Mesothelial cell of epicardium (in vitro differentiated cells): Measurements from ENCODE around the gene HUWE1. TPM values are rescaled to one million over a fixed set of nuclear protein-coding genes. Genes with fewer than 3 reads are reported as not detected.

ENCODE experiments used
- DNase-seq, 2 experiments: peaks; one replicate each; pipeline ENCODE4 v3.0.0; 2021; ENCODE audit warnings: low spot score in 2 of 2; ENCODE audit not compliant: unreplicated experiment in 2 of 2
- H3K27ac Mint-ChIP-seq: 2 replicates; pipeline ENCODE4 v1.8.0; 2021; ENCODE audit warnings: mixed read lengths
- H3K27me3 Mint-ChIP-seq: 2 replicates; pipeline ENCODE4 v1.8.0; 2021; ENCODE audit warnings: low read depth, mixed read lengths
- H3K36me3 Mint-ChIP-seq: 2 replicates; pipeline ENCODE4 v1.8.0; 2021; ENCODE audit warnings: mixed read lengths
- H3K4me1 Mint-ChIP-seq: 2 replicates; pipeline ENCODE4 v1.8.0; 2021; ENCODE audit warnings: mixed read lengths
- H3K4me3 Mint-ChIP-seq: 2 replicates; pipeline ENCODE4 v1.8.0; 2021; ENCODE audit warnings: mild to moderate bottlenecking, moderate library complexity, mixed read lengths
- H3K9me3 Mint-ChIP-seq: 2 replicates; pipeline ENCODE4 v1.8.0; 2021; ENCODE audit warnings: mixed read lengths
- CTCF ChIP-seq: fragments of 200-600 bp; sonication (generic); IDR thresholded peaks from one replicate; pipeline ENCODE4 v1.5.0; 2021; ENCODE audit warnings: antibody characterized with exemption; ENCODE audit not compliant: unreplicated experiment
- total RNA-seq: library from RNA; stranded (reverse); gene quantifications from 3 replicates; pipeline ENCODE4 v1.2.1, GENCODE V29; 2021

Gene HUWE1
- total RNA-seq, 1 donor from 2014 or later = 277 TPM

DNA sequence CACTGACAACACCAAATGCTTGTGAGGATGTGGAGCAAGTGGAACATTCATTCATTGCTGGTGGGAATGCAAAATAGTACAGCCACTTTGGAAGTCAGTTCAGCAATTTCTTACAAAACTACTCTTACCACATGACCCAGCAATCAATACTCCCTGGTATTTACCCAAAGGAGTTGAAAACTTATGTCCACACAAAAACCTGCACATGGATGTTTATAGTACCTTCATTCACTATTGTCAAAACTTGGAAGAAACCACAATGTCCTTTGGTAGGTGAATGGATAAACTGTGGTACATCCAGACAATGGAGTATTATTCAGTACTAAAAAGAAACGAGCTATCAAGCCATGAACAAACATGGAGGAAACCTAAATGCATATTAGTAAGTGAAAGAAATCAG lies 27.5 kb downstream of the HUWE1 start:
- no peak overlapping the region for H3K27ac Mint-ChIP-seq
- no peak overlapping the region for H3K4me3 Mint-ChIP-seq
- H3K27me3 Mint-ChIP-seq = no peaks in the 10 kb centered on the region
- H3K36me3 Mint-ChIP-seq = peaks cover 22% of the 10 kb centered on the region
- no peaks in the 10 kb centered on the region for H3K4me1 Mint-ChIP-seq
- DNase-seq = no peak
- H3K9me3 Mint-ChIP-seq = peaks cover 29% of the 10 kb centered on the region
- no peak for TF ChIP-seq CTCF

GRCh38 chrX:53656845-53657244 lies 29.7 kb downstream of the HUWE1 start:
- Mint-ChIP-seq H3K9me3 (peaks cover 26% of the 10 kb centered on the region), H3K4me3 (no peak overlapping the region), H3K27ac (no peak overlapping the region), H3K36me3 (peaks cover 19% of the 10 kb centered on the region), H3K27me3 (no peaks in the 10 kb centered on the region), H3K4me1 (no peaks in the 10 kb centered on the region)
- no peak for TF ChIP-seq CTCF
- no peak for DNase-seq

GRCh38 chrX:53654376-53654775 lies 32.1 kb downstream of the HUWE1 start:
- peaks cover 16% of the 10 kb centered on the region for H3K36me3 Mint-ChIP-seq
- no peaks in the 10 kb centered on the region for H3K4me1 Mint-ChIP-seq
- peaks cover 22% of the 10 kb centered on the region for H3K9me3 Mint-ChIP-seq
- no peaks in the 10 kb centered on the region for H3K27me3 Mint-ChIP-seq
- TF ChIP-seq CTCF = no peak
- peak overlapping the region; percentile 39 for H3K27ac Mint-ChIP-seq
- DNase-seq = no peak
- H3K4me3 Mint-ChIP-seq = no peak overlapping the region

- Mint-ChIP-seq H3K4me3 (no peak overlapping the region), H3K27me3 (no peaks in the 10 kb centered on the region), H3K27ac (no peak overlapping the region), H3K4me1 (no peaks in the 10 kb centered on the region), H3K9me3 (peaks cover 6% of the 10 kb centered on the region), H3K36me3 (peaks cover 31% of the 10 kb centered on the region)
- TF ChIP-seq CTCF = no peak
- DNase-seq = no peak
These were observed 41.8 kb downstream of the HUWE1 start for GRCh38 chrX:53644751-53645150.

GRCh38 chrX:53642337-53642736 lies 44.2 kb downstream of the HUWE1 start:
- Mint-ChIP-seq H3K27me3 (no peaks in the 10 kb centered on the region), H3K36me3 (peaks cover 36% of the 10 kb centered on the region), H3K9me3 (peaks cover 13% of the 10 kb centered on the region), H3K27ac (no peak overlapping the region), H3K4me3 (no peak overlapping the region), H3K4me1 (no peaks in the 10 kb centered on the region)
- no peak for DNase-seq
- TF ChIP-seq CTCF = no peak

- Mint-ChIP-seq H3K36me3 (peaks cover 39% of the 10 kb centered on the region), H3K9me3 (peaks cover 17% of the 10 kb centered on the region), H3K27me3 (no peaks in the 10 kb centered on the region), H3K27ac (no peak overlapping the region), H3K4me3 (no peak overlapping the region), H3K4me1 (no peaks in the 10 kb centered on the region)
- DNase-seq = no peak
- TF ChIP-seq CTCF = no peak
These were observed 47.3 kb downstream of the HUWE1 start for GRCh38 chrX:53639257-53639656.
